ENCODE measurements around the gene TGFB1.

The TGFB1 gene

DNA sequence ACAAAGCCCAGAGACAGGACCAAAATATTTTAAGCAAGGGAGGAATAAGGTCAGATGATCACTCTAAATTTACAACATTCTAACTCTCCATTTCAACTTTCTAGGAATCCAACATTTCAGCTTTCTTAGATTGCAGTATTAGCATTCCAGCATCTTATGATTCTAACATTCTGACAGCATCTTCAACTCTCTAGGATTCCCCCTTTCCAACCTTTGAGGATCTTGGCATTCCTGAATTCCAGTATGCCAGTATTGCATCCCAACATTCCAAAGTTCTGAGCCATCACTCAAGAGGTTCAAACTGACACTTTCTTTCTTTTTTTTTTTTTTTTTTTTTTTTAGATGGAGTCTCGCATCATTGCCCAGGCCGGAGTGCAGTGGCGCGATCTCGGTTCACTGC, 13.8 kb downstream of the TGFB1 start:
- DNase-seq: no peak

DNA sequence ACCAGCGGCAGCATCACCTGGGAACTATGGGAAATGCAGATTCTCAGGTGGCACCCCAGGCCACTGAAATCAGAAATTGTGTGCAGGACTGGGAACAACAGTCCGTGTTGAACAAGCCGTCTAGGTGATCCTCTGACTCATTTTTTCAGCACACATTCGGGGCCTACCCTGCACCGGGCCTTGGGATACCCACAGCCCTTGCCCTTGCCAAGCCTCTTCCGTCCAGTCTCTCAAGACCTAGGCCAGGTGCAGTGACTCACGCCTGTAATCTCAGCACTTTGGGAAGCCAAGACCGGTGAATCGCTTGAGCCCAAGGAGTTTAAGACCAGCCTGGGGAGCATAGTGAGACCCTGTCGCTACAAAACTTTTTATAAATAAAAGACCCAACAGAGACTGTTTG, 18.3 kb downstream of the TGFB1 start:
- DNase-seq: no peak

DNA sequence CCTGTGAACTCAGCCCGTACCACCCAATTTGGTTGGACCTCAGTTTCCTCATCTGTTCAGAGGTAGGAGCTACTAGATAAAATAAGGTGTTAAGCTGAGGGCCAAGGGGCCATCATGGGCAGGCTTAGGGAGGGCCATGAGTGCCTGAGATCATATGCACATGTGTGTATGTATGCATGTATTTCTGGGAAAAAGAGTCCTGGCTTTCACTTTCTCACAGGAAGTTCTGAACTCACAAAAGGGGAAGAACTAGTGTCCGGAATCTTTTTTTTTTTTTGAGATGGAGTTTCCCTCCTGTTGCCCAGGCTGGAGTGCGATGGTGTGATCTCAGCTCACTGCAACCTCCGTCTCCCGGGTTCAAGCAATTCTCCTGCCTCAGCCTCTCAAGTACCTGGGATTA, 18.9 kb downstream of the TGFB1 start:
- DNase-seq: no peak

DNA sequence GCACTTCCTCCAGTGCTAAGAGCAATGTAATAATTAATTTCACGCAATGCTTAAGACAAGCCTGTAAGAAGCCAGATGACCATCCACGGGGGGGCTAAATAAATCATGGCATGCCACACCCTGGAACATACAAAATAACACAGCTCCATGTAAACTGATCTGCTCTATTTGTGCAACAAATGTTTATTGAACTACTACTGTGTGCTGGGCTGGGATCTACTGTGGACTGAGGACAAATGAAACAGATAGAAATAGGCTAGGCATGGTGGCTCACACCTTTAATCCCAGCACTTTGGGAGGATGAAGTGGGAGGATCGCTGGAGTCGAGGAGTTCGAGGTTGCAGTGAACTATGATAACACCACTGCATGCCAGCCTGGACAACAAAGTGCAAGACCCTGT, 21.3 kb downstream of the TGFB1 start:
- DNase-seq: no peak

- no peak for DNase-seq
Observed at GRCh38 chr19:41332000-41332399, 21.7 kb downstream of the TGFB1 start.

- no peak for DNase-seq
Observed at GRCh38 chr19:41330946-41331678, 22.6 kb downstream of the TGFB1 start.

GRCh38 chr19:41330481-41330880, 23.2 kb downstream of the TGFB1 start:
- DNase-seq: no peak

DNA sequence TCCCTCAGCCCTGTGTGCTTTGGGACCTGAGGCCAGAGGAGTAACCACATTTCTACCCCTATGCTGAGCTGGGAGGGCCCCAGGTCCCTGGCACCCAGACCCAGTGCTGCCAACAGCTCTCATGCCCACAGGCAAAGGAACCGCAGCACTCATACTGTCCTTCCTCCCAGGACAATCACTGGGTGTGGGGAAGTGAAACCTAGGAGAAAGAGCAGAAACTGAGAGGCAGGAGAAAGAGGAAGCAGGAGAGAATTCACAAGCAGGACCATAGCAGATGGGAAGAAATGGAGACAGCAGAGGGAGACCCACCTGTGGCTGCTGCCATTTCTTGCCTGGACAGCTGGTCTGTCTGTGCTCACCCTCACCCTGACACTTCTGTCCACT, 24.9 kb downstream of the TGFB1 start:
- DNase-seq: no peak

GRCh38 chr19:41328157-41328841, 25.4 kb downstream of the TGFB1 start:
- DNase-seq: no peak

- DNase-seq: peak; percentile 47
Observed at GRCh38 chr19:41327576-41328156, 26.1 kb downstream of the TGFB1 start.

GRCh38 chr19:41327076-41327575, 26.6 kb downstream of the TGFB1 start:
- DNase-seq: no peak

- DNase-seq: no peak
Observed at GRCh38 chr19:41325947-41326706, 27.6 kb downstream of the TGFB1 start.

DNA sequence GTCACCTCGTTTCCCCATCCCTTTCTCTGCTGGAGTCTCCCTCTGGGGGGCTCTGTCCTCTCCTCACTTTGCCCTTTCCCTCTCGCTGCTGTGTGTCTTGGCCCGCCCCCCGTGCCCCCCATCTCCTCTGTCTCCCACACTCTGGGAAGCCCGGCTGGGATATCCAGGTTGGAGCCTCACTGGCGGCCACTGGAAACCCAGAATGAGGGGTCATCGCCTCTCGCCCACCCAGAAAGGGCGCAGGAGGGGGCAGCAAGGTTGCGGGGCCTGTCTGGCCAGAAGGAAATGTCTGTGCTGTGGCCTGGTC, 28.1 kb downstream of the TGFB1 start:
- DNase-seq: no peak

DNA sequence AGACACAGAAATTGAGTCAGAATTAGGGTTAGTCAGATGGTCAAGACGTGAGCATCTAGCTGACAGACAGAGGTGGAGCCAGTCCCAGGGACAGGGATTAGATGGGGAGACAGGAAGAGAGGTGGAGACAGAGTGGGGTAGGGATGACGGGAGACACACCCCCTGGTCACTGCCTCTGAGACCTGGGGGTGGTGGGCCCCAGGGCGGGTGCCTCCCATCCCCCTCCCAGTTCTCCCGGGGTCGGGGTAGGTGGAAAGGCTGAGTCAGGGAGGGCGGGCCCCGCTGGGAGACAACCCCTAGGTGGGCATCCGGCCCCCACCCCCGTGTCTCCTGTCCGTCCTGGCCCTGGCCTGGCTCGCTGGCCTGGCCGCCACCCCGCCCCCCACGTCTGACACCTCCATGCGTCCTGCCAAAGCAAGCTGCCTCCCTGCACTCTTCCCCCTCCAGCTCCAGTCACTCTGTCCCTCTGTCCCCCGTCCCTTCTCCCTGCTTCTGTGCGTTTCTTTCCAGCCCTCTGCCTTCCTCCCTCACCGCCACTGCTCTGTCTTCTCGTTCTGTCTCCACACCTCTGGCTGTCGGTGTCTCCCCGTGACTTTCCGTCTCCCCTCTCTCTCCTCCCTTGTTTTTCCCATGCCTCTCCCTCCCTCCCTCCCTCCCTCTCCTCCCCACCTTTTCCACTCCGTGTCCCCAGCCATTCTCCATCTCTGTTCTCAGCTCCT, 28.6 kb downstream of the TGFB1 start:
- DNase-seq: no peak

GRCh38 chr19:41324231-41324702, 29.5 kb downstream of the TGFB1 start:
- no peak for DNase-seq

GRCh38 chr19:41323430-41324125, 30.1 kb downstream of the TGFB1 start:
- DNase-seq: no peak

- no peak for DNase-seq
Observed at GRCh38 chr19:41323023-41323422, 30.7 kb downstream of the TGFB1 start.

GRCh38 chr19:41322451-41322850, 31.3 kb downstream of the TGFB1 start:
- DNase-seq: no peak

- DNase-seq: no peak
Observed at GRCh38 chr19:41321600-41322270, 32.0 kb downstream of the TGFB1 start.

DNA sequence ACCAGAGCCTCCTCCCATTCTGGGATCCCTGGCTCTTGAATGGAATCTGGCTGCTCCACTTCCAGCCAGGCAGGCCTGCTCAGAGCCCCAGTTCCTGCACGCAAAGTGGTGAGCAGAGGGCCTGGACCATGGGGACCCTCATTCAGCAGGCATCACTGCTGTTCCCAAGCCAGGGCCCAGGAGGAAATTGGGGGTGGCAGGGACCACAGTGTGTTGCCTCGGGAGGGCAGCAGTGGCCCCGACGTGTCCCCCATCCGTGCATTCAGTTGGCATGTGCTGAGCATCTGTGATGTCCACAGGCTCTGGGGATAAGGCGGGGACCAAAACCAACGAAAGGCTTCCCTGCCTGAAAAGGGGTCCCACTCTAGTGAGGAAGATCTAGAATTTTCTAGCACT, 32.5 kb downstream of the TGFB1 start:
- no peak for DNase-seq

GRCh38 chr19:41320568-41320967, 33.2 kb downstream of the TGFB1 start:
- DNase-seq: no peak

DNA sequence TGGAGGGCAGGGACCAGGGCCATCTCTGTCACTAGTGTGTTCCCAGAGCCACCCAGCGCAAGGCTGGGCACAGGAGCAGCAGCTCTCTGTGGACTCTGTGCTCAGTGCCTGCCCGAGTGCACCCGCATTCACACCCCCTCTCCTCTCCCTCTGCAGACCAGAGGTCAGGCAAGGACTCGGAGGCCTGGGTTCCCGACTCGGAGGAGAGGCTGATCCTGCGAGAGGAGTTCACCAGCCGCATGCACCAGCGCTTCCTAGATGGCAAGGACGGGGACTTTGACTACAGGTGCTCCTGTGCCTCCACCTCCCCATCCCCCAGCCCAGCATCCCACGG, 33.6 kb downstream of the TGFB1 start:
- no peak for DNase-seq

Measured in NCI-H2029 (cell line).